ENCODE measurements around the gene PRKCB. TPM values are rescaled to one million over a fixed set of nuclear protein-coding genes. Genes with fewer than 3 reads are reported as not detected.

Gene PRKCB
- total and polyA plus RNA-seq, 4 donors = 1.6 to 9.4 (median 4.0) TPM

DNA sequence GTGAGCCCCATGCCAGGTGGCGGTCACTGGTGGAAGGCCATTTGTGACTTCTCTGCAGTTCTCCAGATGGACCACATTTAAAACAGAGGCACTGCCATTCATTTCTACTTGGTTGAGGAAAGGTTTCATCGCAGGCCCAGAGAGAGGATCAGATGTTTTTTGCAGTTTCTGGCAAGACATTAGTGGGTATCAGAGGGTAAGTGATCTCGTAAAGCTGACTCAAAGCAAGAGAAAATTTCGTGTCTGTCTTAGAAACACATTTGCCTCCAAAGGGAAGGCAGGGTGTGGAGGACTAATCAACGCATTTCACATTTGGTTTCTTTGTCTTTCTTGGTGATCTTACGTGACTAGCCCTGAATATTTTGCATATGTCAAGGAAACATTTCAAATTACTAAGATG, 81.8 kb downstream of the PRKCB start:
- 82% methylated on average over 6 of the region's 6 CpGs for WGBS
- H3K4me1 ChIP-seq (ENCODE audit: control insufficient read depth in 4 of 4, insufficient read depth in 4 of 4, low read length in 3 of 4) = no peaks in the 10 kb centered on the region

DNA sequence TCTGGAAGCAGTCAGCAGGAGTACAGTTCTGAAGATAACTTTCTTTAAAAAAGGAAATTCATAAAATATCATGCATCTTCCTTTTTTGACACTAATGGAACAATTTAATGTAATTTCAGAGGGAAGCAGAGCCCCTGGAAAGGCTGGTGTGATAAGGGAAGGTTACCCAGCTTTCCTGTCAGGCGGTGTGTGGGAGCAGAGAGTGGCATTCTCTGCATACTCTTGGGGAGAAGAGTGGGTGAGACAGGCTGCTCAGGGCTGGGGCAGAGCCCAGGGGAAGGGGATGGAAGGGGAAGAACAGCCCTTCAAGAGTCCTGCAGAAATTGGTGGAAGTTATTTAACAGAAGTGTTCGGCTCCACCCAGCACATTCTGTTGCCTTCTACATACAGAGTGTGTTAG, 84.7 kb downstream of the PRKCB start:
- DNase-seq (ENCODE audit: low spot score) = no peak
- no peaks in the 10 kb centered on the region for H3K36me3 ChIP-seq (ENCODE audit: control insufficient read depth in 4 of 4, insufficient read depth in 3 of 4, low read depth in 1 of 4, low read length in 3 of 4)
- no peak overlapping the region for H3K4me3 ChIP-seq (ENCODE audit: low read depth in 1 of 3, low read length in 3 of 3)
- TF ChIP-seq, protein P1, sequence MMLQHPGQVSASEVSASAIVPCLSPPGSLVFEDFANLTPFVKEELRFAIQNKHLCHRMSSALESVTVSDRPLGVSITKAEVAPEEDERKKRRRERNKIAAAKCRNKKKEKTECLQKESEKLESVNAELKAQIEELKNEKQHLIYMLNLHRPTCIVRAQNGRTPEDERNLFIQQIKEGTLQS (IDR thresholded peaks at IDR 0.05) = no peak
- TF ChIP-seq FOXA2 (IDR thresholded peaks at IDR 0.05) (no peak), FOXA1 (IDR thresholded peaks at IDR 0.05) (no peak), NR2F2 (IDR thresholded peaks at IDR 0.05) (no peak), SP1 (IDR thresholded peaks at IDR 0.05) (no peak), HNF4A (conservative IDR thresholded peaks at IDR 0.05) (no peak), EGR1 (IDR thresholded peaks at IDR 0.05; ENCODE audit: low read depth in 2 of 2) (no peak), JUND (IDR thresholded peaks at IDR 0.05) (no peak)
- TF ChIP-seq, protein P2, sequence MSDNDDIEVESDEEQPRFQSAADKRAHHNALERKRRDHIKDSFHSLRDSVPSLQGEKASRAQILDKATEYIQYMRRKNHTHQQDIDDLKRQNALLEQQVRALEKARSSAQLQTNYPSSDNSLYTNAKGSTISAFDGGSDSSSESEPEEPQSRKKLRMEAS (IDR thresholded peaks at IDR 0.05) = no peak
- TF ChIP-seq, protein P3, sequence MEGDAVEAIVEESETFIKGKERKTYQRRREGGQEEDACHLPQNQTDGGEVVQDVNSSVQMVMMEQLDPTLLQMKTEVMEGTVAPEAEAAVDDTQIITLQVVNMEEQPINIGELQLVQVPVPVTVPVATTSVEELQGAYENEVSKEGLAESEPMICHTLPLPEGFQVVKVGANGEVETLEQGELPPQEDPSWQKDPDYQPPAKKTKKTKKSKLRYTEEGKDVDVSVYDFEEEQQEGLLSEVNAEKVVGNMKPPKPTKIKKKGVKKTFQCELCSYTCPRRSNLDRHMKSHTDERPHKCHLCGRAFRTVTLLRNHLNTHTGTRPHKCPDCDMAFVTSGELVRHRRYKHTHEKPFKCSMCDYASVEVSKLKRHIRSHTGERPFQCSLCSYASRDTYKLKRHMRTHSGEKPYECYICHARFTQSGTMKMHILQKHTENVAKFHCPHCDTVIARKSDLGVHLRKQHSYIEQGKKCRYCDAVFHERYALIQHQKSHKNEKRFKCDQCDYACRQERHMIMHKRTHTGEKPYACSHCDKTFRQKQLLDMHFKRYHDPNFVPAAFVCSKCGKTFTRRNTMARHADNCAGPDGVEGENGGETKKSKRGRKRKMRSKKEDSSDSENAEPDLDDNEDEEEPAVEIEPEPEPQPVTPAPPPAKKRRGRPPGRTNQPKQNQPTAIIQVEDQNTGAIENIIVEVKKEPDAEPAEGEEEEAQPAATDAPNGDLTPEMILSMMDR (IDR thresholded peaks at IDR 0.05; ENCODE audit: low read depth, low read length, missing input control) = no peak
- H3K27me3 ChIP-seq (ENCODE audit: control insufficient read depth in 4 of 4, insufficient read depth in 4 of 4, low read length in 3 of 4) = peaks cover 0 to 5% (median 0%) of the 10 kb centered on the region in 4 donors
- no peak overlapping the region for H3K9ac ChIP-seq (ENCODE audit: low read depth in 1 of 2, low read length in 2 of 2)
- no peaks in the 10 kb centered on the region for H3K4me1 ChIP-seq (ENCODE audit: control insufficient read depth in 4 of 4, insufficient read depth in 4 of 4, low read length in 3 of 4)
- 69% methylated on average over 2 of the region's 2 CpGs for WGBS
- H3K9me3 ChIP-seq (ENCODE audit: control insufficient read depth in 4 of 4, low read length in 3 of 4) = no peaks in the 10 kb centered on the region
- no peak overlapping the region for H3K27ac ChIP-seq (ENCODE audit: low read depth in 1 of 2, low read length in 2 of 2)

More for the DNA sequence above, 81.8 kb downstream of the PRKCB start:
- H3K27ac ChIP-seq (ENCODE audit: low read depth in 1 of 2, low read length in 2 of 2) = no peak overlapping the region
- DNase-seq (ENCODE audit: low spot score) = no peak
- H3K9ac ChIP-seq (ENCODE audit: low read depth in 1 of 2, low read length in 2 of 2) = no peak overlapping the region
- no peak overlapping the region for H3K4me3 ChIP-seq (ENCODE audit: low read depth in 1 of 3, low read length in 3 of 3)
- H3K27me3 ChIP-seq (ENCODE audit: control insufficient read depth in 4 of 4, insufficient read depth in 4 of 4, low read length in 3 of 4) = peaks cover 0 to 5% (median 0%) of the 10 kb centered on the region in 4 donors
- H3K9me3 ChIP-seq (ENCODE audit: control insufficient read depth in 4 of 4, low read length in 3 of 4) = no peaks in the 10 kb centered on the region
- TF ChIP-seq EGR1 (IDR thresholded peaks at IDR 0.05; ENCODE audit: low read depth in 2 of 2) (no peak), HNF4G (IDR thresholded peaks at IDR 0.05) (no peak), RXRA (IDR thresholded peaks at IDR 0.05) (no peak), JUND (IDR thresholded peaks at IDR 0.05) (no peak), TAF1 (conservative IDR thresholded peaks at IDR 0.05) (no peak), RAD21 (IDR thresholded peaks at IDR 0.05) (no peak), FOXA2 (IDR thresholded peaks at IDR 0.05) (no peak), HNF4A (conservative IDR thresholded peaks at IDR 0.05) (no peak), SP1 (IDR thresholded peaks at IDR 0.05) (no peak)
- TF ChIP-seq, protein P4, sequence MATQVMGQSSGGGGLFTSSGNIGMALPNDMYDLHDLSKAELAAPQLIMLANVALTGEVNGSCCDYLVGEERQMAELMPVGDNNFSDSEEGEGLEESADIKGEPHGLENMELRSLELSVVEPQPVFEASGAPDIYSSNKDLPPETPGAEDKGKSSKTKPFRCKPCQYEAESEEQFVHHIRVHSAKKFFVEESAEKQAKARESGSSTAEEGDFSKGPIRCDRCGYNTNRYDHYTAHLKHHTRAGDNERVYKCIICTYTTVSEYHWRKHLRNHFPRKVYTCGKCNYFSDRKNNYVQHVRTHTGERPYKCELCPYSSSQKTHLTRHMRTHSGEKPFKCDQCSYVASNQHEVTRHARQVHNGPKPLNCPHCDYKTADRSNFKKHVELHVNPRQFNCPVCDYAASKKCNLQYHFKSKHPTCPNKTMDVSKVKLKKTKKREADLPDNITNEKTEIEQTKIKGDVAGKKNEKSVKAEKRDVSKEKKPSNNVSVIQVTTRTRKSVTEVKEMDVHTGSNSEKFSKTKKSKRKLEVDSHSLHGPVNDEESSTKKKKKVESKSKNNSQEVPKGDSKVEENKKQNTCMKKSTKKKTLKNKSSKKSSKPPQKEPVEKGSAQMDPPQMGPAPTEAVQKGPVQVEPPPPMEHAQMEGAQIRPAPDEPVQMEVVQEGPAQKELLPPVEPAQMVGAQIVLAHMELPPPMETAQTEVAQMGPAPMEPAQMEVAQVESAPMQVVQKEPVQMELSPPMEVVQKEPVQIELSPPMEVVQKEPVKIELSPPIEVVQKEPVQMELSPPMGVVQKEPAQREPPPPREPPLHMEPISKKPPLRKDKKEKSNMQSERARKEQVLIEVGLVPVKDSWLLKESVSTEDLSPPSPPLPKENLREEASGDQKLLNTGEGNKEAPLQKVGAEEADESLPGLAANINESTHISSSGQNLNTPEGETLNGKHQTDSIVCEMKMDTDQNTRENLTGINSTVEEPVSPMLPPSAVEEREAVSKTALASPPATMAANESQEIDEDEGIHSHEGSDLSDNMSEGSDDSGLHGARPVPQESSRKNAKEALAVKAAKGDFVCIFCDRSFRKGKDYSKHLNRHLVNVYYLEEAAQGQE (IDR thresholded peaks at IDR 0.05) = no peak
- TF ChIP-seq, protein P5, sequence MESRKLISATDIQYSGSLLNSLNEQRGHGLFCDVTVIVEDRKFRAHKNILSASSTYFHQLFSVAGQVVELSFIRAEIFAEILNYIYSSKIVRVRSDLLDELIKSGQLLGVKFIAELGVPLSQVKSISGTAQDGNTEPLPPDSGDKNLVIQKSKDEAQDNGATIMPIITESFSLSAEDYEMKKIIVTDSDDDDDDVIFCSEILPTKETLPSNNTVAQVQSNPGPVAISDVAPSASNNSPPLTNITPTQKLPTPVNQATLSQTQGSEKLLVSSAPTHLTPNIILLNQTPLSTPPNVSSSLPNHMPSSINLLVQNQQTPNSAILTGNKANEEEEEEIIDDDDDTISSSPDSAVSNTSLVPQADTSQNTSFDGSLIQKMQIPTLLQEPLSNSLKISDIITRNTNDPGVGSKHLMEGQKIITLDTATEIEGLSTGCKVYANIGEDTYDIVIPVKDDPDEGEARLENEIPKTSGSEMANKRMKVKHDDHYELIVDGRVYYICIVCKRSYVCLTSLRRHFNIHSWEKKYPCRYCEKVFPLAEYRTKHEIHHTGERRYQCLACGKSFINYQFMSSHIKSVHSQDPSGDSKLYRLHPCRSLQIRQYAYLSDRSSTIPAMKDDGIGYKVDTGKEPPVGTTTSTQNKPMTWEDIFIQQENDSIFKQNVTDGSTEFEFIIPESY (IDR thresholded peaks at IDR 0.05) = no peak
- TF ChIP-seq, protein P2 (IDR thresholded peaks at IDR 0.05) = no peak
- TF ChIP-seq, protein P3 (IDR thresholded peaks at IDR 0.05; ENCODE audit: low read depth, low read length, missing input control) = no peak
- TF ChIP-seq, protein P1 (IDR thresholded peaks at IDR 0.05) = no peak
- no peaks in the 10 kb centered on the region for H3K36me3 ChIP-seq (ENCODE audit: control insufficient read depth in 4 of 4, insufficient read depth in 3 of 4, low read depth in 1 of 4, low read length in 3 of 4)
